MCF 10A (cell line): Measurements from ENCODE around the gene GPALPP1. TPM values are rescaled to one million over a fixed set of nuclear protein-coding genes. Genes with fewer than 3 reads are reported as not detected.

Experiments used
- total RNA-seq: library from RNA; stranded (reverse); gene quantifications from 2 replicates; pipeline ENCODE4 v1.2.3, GENCODE V29; 2022

The GPALPP1 gene
- total RNA-seq, 1 experiment from 2014 or later: 21.0 TPM

Other genes with a start within 250 kb of the GPALPP1 start
- gene NUFIP1, start 67 bp upstream of the GPALPP1 start, total RNA-seq: 9.1 and 9.7 TPM in 2 replicates
- gene GTF2F2, start 131.0 kb downstream of the GPALPP1 start, total RNA-seq: 41.2 and 47.4 TPM in 2 replicates
- 0.54 and 0.79 TPM in 2 replicates for gene KCTD4, start 211.5 kb downstream of the GPALPP1 start, total RNA-seq